Loucy (cell line): ENCODE measurements around the gene HRH2.

Source experiments
- EZH2phosphoT487 ChIP-seq: fragments of 200-600 bp; IDR thresholded peaks from 2 replicates; pipeline ENCODE4 v1.6.1; 2018; ENCODE audit warnings: antibody characterized with exemption, mild to moderate bottlenecking, moderate library complexity, borderline replicate concordance
- TF ChIP-seq, protein P1 (sequence below): fragments of 200-600 bp; sonication (generic); conservative IDR thresholded peaks from 2 replicates; pipeline ENCODE4 v1.5.1; 2014; ENCODE audit warnings: mild to moderate bottlenecking, antibody characterized with exemption, low read length

GRCh38 chr5:175717837-175718236, 60.0 kb downstream of the HRH2 start:
- TF ChIP-seq, protein P1, sequence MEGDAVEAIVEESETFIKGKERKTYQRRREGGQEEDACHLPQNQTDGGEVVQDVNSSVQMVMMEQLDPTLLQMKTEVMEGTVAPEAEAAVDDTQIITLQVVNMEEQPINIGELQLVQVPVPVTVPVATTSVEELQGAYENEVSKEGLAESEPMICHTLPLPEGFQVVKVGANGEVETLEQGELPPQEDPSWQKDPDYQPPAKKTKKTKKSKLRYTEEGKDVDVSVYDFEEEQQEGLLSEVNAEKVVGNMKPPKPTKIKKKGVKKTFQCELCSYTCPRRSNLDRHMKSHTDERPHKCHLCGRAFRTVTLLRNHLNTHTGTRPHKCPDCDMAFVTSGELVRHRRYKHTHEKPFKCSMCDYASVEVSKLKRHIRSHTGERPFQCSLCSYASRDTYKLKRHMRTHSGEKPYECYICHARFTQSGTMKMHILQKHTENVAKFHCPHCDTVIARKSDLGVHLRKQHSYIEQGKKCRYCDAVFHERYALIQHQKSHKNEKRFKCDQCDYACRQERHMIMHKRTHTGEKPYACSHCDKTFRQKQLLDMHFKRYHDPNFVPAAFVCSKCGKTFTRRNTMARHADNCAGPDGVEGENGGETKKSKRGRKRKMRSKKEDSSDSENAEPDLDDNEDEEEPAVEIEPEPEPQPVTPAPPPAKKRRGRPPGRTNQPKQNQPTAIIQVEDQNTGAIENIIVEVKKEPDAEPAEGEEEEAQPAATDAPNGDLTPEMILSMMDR: no peak
- TF ChIP-seq EZH2phosphoT487: no peak
